Measurements from ENCODE around the gene RPUSD1.

DNA sequence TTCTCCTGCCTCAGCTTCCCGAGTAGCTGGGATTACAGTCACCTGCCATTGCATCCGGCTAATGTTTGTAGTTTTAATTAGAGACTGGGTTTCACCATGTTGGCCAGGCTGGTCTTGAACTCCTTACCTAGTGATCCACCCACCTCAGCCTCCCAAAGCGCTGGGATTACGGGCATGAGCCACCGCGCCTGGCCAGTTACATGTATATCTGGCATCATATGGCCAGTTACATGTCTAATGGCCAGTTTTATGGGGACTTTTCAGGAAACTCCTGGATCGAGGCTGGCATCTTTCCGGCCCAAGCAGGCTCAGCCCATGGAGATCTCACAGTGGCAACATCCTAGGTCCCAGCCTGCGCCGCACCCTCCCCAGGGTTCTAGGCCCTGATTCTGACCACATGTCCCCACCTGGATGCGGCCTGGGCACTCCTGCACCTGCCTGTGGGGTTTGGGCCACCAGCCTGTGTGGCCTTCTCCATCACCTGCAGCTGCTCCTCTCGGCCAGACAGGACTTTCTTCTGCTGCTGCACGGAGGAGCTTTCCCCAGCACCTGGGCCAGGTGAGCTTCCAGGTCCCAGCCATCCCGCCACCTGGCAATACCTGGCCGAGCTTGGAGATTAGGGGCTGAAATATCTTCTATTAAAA is 46.1 kb downstream of the RPUSD1 start:
- TF ChIP-seq, protein P1, sequence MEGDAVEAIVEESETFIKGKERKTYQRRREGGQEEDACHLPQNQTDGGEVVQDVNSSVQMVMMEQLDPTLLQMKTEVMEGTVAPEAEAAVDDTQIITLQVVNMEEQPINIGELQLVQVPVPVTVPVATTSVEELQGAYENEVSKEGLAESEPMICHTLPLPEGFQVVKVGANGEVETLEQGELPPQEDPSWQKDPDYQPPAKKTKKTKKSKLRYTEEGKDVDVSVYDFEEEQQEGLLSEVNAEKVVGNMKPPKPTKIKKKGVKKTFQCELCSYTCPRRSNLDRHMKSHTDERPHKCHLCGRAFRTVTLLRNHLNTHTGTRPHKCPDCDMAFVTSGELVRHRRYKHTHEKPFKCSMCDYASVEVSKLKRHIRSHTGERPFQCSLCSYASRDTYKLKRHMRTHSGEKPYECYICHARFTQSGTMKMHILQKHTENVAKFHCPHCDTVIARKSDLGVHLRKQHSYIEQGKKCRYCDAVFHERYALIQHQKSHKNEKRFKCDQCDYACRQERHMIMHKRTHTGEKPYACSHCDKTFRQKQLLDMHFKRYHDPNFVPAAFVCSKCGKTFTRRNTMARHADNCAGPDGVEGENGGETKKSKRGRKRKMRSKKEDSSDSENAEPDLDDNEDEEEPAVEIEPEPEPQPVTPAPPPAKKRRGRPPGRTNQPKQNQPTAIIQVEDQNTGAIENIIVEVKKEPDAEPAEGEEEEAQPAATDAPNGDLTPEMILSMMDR (IDR thresholded peaks at IDR 0.05), result no peak
- no peak for TF ChIP-seq POLR2A (IDR thresholded peaks at IDR 0.05)
